Suppressor macrophage (primary cell): ENCODE data around the gene RAP2B.
"Not testable (repeated sequence)": the region's sequence is repeated elsewhere in the genome, so short reads cannot be mapped to it uniquely, and the experiment has no call there.

Source experiments
- DNase-seq, 4 experiments: peaks; one replicate each; pipeline ENCODE4 v3.0.0-alpha.2; 2020 to 2022
- total RNA-seq, 17 experiments: gene quantifications; one replicate each; lab custom pipeline; 2026; ENCODE audit warnings: mixed read lengths in 6 of 17, inconsistent platforms in 3 of 17; lab: John Stamatoyannopoulos, UW

Gene RAP2B
- 41.2 to 416 (median 185) reads per million in 17 experiments for total RNA-seq

GRCh38 chr3:153161714-153162512, at the start of gene RAP2B:
Gene RAP2B (plus strand): TSS chr3:153162226. CDS start chr3:153162694, 468 bp downstream.
- peak; percentile 97 to 99 (median 98) for DNase-seq

DNA sequence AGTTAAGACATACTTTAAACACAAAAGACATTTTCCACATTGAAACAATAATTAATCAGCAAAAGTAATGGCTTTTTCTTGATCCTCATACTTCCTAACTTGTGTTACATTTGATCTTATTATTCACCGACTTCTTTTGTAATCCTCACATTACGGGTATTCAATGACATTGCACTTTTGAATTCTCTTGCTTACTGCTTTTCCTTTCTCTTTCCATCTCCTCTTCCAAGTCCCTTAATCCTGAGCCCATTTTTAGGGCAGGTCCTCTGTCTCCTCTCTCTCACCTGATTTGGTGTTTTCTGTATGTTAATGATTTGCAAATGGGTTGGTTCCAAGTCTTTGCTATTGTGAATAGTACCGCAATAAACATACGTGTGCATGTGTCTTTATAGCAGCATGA, 48.5 kb upstream of the RAP2B start:
- peak in 1 of 4 experiments; percentile 43 for DNase-seq

GRCh38 chr3:153114270-153114669, 47.8 kb upstream of the RAP2B start:
- not testable (repeated sequence) for DNase-seq

- DNase-seq: no peak
These were observed 46.7 kb upstream of the RAP2B start for GRCh38 chr3:153115326-153115725.

DNA sequence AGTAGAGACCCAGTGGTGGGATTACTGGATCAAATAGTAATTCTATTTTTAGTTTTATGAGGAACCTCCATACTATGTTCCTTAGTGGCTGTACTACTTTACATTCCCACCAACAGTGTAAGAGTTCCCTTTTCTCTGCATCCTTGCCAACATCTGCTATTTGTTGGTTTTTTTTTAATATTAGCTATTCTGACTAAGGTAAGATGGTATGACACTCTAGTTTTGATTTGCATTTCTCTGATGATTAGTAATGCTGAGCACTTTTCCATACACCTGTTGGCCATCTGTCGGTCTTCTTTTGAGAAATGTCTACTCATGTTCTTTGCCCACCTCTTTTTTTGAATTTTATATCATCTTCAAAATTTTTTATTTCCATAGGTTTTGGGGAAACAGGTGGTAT, 34.2 kb upstream of the RAP2B start:
- no peak for DNase-seq

GRCh38 chr3:153129426-153129825, 32.6 kb upstream of the RAP2B start:
- peak in 1 of 4 experiments; percentile 17 for DNase-seq

- no peak for DNase-seq
These were observed 32.2 kb upstream of the RAP2B start for GRCh38 chr3:153129866-153130265.

GRCh38 chr3:153130312-153130977, 31.6 kb upstream of the RAP2B start:
- DNase-seq: peak; percentile 13 to 79 (median 56)

DNA sequence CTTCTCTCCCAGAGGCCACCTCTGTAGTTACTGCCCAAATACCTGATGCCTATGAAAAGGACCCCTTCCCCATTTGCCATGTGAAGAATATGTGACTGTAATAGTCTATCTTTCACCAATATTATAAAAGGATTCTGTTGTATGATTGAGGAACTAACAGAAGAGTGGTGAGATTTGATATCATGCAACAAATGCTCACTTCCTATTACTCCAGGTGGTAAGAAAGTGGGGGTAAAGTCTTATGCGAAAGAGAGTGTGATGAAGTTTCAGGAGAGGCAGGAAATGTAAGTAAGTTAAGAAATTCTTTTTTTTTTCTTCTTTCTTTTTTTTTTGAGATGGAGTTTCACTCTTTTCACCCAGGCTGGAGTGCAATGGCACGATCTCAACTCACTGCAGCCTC, 24.4 kb upstream of the RAP2B start:
- DNase-seq: peak in 2 of 4 experiments; percentile 36 to 51

- peak; percentile 88 to 96 (median 92) for DNase-seq
These were observed 23.5 kb upstream of the RAP2B start for GRCh38 chr3:153138276-153139210.

DNA sequence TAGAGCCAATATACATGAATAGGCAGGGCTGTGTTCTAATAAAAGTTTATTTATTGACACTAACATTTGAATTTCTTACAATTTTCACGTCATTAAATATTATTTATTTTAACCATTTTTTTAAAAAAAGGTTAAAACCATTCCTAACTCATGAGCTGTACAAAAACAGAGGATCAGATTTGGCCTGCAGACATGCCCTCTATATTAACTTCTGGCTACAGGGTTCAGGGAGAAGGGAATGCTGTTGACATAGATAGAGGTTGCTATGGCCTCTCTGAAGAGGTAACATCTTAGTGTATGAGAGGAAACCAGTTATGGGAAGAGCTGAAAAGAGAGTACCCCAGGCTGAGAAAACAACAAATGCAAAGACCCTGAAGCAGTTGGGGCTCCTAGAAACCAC, 19.1 kb upstream of the RAP2B start:
- no peak for DNase-seq

DNA sequence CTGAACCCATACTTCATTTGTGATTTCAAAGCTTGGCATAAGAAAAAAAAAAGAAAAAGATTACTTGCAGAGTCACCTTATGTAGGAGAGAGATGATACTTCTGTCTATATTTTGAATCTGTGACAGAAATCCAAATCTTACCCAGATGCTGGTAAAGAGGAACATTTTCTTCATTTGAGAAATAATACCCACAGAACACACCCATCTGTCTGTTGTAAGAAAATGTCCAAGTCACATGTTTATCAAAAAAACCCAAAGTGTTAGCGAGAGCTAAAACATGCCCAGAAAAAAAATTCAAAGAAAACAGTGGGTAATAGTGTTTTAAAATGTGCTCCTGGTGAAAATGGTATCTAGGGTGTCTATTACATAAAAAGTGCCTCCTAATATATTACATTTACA, 18.0 kb upstream of the RAP2B start:
- DNase-seq: peak in 2 of 4 experiments; percentile 44 to 66

DNA sequence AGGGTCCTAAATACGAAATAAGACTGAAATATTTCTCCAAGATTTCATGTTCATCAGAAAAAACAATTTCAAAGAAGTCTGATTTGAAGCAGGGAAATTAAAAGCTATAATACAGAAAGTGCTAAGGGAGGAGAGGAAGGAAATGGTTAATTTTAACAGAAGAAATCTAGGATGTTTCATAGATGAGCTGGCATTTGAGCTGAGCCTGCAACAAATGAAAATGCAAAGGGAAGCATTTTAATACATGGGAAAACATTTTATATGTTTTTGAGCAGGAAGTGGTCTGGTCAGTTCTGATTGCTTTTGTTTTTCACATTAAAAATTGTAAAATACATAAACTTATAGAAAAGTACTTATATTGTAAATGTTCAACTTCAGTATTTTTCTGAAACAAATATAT, 17.2 kb upstream of the RAP2B start:
- DNase-seq: peak; percentile 30 to 72 (median 54)

- DNase-seq: no peak
These were observed 16.6 kb upstream of the RAP2B start for GRCh38 chr3:153145454-153145853.

DNA sequence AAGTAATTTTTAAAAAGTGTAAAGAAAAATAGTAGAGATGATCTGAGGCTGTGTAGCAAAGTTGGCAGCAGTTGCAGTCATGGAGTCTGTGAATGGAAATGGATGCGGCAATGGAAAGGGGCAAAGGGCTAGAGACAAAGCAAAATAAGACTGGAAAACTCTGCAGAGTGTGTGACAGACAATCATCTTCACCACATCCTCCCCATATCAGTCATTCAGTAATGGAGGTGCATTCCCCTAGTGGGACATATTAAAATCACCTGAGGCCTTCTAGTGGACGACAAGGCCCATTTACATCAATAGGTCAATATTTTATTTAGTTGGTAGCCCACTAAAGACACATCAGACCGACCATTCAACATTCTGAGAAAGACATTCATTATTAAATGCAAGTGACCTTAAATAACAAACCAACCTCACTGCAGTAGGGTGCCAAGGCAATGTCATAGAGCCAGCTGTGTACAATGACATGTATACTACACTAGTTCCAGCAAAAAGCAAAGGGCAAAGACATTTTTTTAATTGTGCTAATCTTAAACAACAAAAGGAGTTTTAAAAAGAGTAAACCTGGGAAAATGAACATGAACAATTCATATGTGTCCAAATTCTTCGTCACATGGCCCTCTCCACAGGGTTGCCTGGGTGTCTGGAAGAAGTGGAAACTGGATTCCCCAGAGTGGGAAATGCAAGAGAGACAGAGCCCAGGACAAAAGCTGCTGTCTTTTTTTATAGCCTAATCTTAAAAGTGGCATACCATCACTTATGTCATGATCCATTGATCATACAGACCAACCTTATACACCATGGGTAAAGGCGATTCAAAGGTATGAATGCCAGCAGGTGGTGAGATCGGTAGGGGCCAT, 15.6 kb upstream of the RAP2B start:
- no peak for DNase-seq

- peak; percentile 66 to 86 (median 74) for DNase-seq
These were observed 11.0 kb upstream of the RAP2B start for GRCh38 chr3:153150991-153151390.

DNA sequence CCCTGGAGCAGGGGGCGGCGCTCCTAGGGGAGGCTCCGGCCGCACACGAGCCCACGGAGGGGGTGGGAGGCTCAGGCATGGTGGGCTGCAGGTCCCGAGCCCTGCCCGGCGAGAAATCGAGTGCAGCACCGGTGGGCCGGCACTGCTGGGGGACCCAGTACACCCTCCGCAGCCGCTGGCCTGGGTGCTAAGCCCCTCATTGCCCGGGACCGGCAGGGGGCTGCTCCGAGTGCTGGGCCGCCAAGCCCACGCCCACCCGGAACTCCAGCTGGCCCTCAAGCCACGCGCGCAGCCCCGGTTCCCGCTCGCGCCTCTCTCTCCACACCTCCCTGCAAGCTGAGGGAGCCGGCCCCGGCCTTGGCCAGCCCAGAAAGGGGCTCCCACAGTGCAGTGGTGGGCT, 6.2 kb upstream of the RAP2B start:
- not testable (repeated sequence) for DNase-seq

- DNase-seq: no peak
These were observed 3.8 kb upstream of the RAP2B start for GRCh38 chr3:153158189-153158588.

- no peak for DNase-seq
These were observed 2.9 kb upstream of the RAP2B start for GRCh38 chr3:153158961-153159735.

- DNase-seq: no peak
These were observed 2.1 kb upstream of the RAP2B start for GRCh38 chr3:153159771-153160397.
